ENCODE measurements around the gene TRAPPC14. TPM values are rescaled to one million over a fixed set of nuclear protein-coding genes. Genes with fewer than 3 reads are reported as not detected.
A peak's percentile ranks its signal among the peaks of the same experiment; 100 is the strongest.

The TRAPPC14 gene
- total and polyA plus RNA-seq, 9 of the 15 experiments (the other 6 are each of a cell fraction or from before 2014, with no cell fraction given), result 0.42 to 45.9 (median 18.2) TPM

GRCh38 chr7:100154651-100155491 lies 3.7 kb downstream of the TRAPPC14 start:
- H3K4me2 ChIP-seq (ENCODE audit: insufficient read depth, low read length), result no peak overlapping the region
- peak in 1 of 4 experiments; percentile 52 for DNase-seq (ENCODE audit: extremely low read depth in 1 of 4, low spot score in 3 of 4)
- no peak for ATAC-seq
- no peaks in the 10 kb centered on the region for H3K9me3 ChIP-seq (replicated peaks; ENCODE audit: control insufficient read depth, insufficient read depth, low read depth, low read length)
- ChIA-PET CTCF (ENCODE audit: low intra/inter-chr PET ratio) (no interaction called here), POLR2A (interaction anchor here (0.7 kb wide), 1 partner anchor 9 kb away, joined by 4 read pairs; no protein-coding TSS in a partner anchor)
- peaks cover 64% of the 10 kb centered on the region for H3K36me3 ChIP-seq (ENCODE audit: control insufficient read depth, insufficient read depth, low read length)
- no peaks in the 10 kb centered on the region for H3K27me3 ChIP-seq (ENCODE audit: control insufficient read depth in 2 of 2, insufficient read depth in 2 of 2, low read length in 2 of 2)
- no TSS peak for BruUV-seq (replicated peaks)
- H3K27ac ChIP-seq (ENCODE audit: extremely low read depth, low read depth, low read length), result no peak overlapping the region
- H3K4me1 ChIP-seq (replicated peaks in 1 of 2; ENCODE audit: control insufficient read depth in 2 of 2, insufficient read depth in 2 of 2, low read length in 2 of 2), result peaks cover 37 to 76% of the 10 kb centered on the region in 2 experiments
- in situ Hi-C loops (cut with MboI) (no loop called here), intact Hi-C loops (cut with micrococcal nuclease) (loop anchor here (5.0 kb wide), 1 partner anchor 117 kb away; no protein-coding TSS in a partner anchor)
- H3K9me1 ChIP-seq (ENCODE audit: control insufficient read depth, insufficient read depth, low read length), result no peaks in the 10 kb centered on the region
- H4K20me1 ChIP-seq (replicated peaks; ENCODE audit: control insufficient read depth, insufficient read depth, low read length), result peaks cover 10% of the 10 kb centered on the region
- no peak for FAIRE-seq
- H3K79me2 ChIP-seq (ENCODE audit: control insufficient read depth, insufficient read depth, low read length), result peaks cover 37% of the 10 kb centered on the region
- H2AFZ ChIP-seq (ENCODE audit: low read depth, low read length), result no peak overlapping the region
- 86% methylated on average over 27 of the region's 30 CpGs for WGBS (ENCODE audit: insufficient coverage, low coverage, missing lambda C conversion rate)
- H3K9ac ChIP-seq (ENCODE audit: insufficient read depth in 1 of 2, low read depth in 2 of 2, low read length in 2 of 2), result peak overlapping the region in 1 of 2 experiments; percentile 46; a peak in 1 of 4 replicates
- H3K4me3 ChIP-seq, result no peak overlapping the region
- peak; percentile 78; the same call in 1 of the 2 replicates for TF ChIP-seq POLR2G (IDR thresholded peaks at IDR 0.05; ENCODE audit: low read depth, low read length)
- TF ChIP-seq KLF10 (CRISPR knock-in tag; IDR thresholded peaks at IDR 0.05), result no peak
- no peak for TF ChIP-seq CHD1 (IDR thresholded peaks at IDR 0.05; ENCODE audit: low read length)
- peak; percentile 74 for TF ChIP-seq RBM22 (IDR thresholded peaks at IDR 0.05; ENCODE audit: low read depth, low read length, poor library complexity, severe bottlenecking)
- TF ChIP-seq, protein P1, sequence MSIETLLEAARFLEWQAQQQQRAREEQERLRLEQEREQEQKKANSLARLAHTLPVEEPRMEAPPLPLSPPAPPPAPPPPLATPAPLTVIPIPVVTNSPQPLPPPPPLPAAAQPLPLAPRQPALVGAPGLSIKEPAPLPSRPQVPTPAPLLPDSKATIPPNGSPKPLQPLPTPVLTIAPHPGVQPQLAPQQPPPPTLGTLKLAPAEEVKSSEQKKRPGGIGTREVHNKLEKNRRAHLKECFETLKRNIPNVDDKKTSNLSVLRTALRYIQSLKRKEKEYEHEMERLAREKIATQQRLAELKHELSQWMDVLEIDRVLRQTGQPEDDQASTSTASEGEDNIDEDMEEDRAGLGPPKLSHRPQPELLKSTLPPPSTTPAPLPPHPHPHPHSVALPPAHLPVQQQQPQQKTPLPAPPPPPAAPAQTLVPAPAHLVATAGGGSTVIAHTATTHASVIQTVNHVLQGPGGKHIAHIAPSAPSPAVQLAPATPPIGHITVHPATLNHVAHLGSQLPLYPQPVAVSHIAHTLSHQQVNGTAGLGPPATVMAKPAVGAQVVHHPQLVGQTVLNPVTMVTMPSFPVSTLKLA (conservative IDR thresholded peaks at IDR 0.05), result no peak
- no peak for TF ChIP-seq FOXJ2 (tag; IDR thresholded peaks at IDR 0.05)
- no peak for TF ChIP-seq ID3 (CRISPR knock-in tag; IDR thresholded peaks at IDR 0.05)
- TF ChIP-seq ID3 (tag; IDR thresholded peaks at IDR 0.05), result no peak
- no peak for TF ChIP-seq CC2D1A (IDR thresholded peaks at IDR 0.05)
- TF ChIP-seq MYBL2 (IDR thresholded peaks at IDR 0.05; ENCODE audit: low read depth), result no peak
- no peak for TF ChIP-seq MYBL2 (CRISPR knock-in tag; IDR thresholded peaks at IDR 0.05; ENCODE audit: borderline replicate concordance)
- no peak for TF ChIP-seq NFE2 (IDR thresholded peaks at IDR 0.05; ENCODE audit: low read depth)
- no peak for TF ChIP-seq ZNF408 (CRISPR knock-in tag; IDR thresholded peaks at IDR 0.05; ENCODE audit: low read depth)
- TF ChIP-seq, protein P2, sequence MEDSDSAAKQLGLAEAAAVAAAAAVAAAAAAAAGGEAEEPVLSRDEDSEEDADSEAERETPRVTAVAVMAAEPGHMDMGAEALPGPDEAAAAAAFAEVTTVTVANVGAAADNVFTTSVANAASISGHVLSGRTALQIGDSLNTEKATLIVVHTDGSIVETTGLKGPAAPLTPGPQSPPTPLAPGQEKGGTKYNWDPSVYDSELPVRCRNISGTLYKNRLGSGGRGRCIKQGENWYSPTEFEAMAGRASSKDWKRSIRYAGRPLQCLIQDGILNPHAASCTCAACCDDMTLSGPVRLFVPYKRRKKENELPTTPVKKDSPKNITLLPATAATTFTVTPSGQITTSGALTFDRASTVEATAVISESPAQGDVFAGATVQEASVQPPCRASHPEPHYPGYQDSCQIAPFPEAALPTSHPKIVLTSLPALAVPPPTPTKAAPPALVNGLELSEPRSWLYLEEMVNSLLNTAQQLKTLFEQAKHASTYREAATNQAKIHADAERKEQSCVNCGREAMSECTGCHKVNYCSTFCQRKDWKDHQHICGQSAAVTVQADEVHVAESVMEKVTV (CRISPR knock-in tag; IDR thresholded peaks at IDR 0.05), result no peak
- no peak for TF ChIP-seq GABPA (tag; conservative IDR thresholded peaks at IDR 0.05; ENCODE audit: low read depth)
- no peak for TF ChIP-seq ZKSCAN8 (CRISPR knock-in tag; IDR thresholded peaks at IDR 0.05)
- no peak for TF ChIP-seq TFAP4 (CRISPR knock-in tag; IDR thresholded peaks at IDR 0.05; ENCODE audit: borderline replicate concordance)
- TF ChIP-seq HNRNPH1 (optimal IDR thresholded peaks at IDR 0.05; ENCODE audit: low read depth, low read length), result no peak
